ENCODE measurements around the gene HARS2.

Gene HARS2

DNA sequence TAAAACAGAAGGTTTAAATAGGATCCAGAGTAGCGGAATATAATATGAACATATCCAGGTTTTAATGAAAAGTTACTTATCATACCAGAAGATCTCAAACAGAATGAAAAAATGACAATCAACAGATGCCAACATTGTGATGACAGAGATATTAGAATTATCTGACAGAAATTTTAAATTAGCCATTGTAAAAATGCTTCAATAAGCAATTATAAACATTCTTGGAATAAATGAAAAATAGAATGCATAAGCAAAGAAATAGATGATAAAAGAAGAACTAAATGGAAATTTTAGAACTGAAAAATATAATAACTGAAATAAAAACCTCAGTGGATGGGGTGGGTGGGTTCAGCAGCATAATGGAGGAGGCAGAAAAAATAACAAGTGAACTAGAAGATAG is 46.2 kb downstream of the HARS2 start:
- no peak for DNase-seq (ENCODE audit: low spot score)
- in situ Hi-C loops (cut with MboI; ENCODE audit: low pct_unique_long_range_greater_than_20kb, low sequenced_read_pairs, unreplicated experiment): no loop called here
- TF ChIP-seq CTCF (IDR thresholded peaks at IDR 0.05; ENCODE audit: extremely low read depth, insufficient read depth, missing control alignments): no peak

DNA sequence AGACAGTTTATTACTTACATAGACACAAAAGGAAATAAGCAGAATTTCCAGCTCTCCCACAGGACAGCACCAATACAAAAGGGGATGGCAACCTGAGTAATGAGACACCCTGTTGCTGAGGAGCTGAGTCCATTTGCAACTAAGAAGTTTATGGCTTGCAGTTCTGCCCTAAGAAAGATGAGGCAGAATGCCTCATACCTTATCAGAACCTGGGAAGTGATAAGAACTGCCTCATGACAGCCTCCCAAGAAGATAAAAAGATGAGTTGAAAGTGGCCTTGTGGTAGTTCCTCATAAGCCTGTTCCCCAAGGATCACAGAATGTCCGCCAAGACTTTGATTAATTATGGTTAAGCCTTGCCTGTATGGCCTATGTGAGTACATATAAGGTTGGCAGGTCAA is 50.7 kb downstream of the HARS2 start:
- no peak for DNase-seq (ENCODE audit: low spot score)
- in situ Hi-C loops (cut with MboI; ENCODE audit: low pct_unique_long_range_greater_than_20kb, low sequenced_read_pairs, unreplicated experiment): no loop called here
- TF ChIP-seq CTCF (IDR thresholded peaks at IDR 0.05; ENCODE audit: extremely low read depth, insufficient read depth, missing control alignments): no peak

Measured in GM13977 (cell line).